ENCODE results near the gene CPSF7.

The CPSF7 gene

DNA sequence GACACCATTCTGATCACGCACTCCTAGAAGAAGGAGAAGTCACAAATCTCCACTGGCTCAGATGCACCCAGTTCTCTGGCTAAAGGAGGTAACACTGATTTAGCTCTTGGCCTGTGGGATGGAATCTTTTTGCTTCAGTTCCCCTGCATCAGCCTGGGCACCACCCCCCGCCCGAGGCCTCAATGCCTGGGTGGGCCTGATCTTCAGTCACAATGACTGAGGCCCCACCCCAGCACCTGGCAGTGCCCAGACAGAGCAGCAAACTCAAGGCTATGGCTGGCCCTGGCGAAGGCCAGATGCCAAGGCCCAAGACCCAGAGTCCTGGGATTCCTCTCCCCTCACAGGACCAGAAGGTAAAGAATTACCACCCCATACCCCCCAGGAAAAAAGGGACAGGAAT is 73.1 kb downstream of the CPSF7 start:
- DNase-seq, result no peak

DNA sequence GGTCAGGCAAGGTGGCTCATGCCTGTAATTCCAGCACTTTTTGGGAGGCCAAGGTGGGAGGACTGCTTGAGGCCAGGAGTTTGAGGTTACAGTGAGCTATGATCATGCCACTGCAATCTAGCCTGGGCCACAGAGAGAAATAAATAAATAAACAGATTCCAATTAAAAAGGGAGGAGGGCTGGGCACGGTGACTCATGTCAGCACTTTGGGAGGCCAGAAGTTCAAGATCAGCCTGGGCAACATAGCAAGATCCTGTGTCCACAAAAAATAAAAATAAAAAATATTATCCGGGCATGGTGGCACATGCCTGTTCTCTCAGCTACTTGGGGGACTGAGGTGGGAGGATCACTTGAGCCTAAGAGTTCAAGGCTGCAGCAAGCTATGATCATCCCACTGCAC is 75.6 kb downstream of the CPSF7 start:
- no peak for DNase-seq

DNA sequence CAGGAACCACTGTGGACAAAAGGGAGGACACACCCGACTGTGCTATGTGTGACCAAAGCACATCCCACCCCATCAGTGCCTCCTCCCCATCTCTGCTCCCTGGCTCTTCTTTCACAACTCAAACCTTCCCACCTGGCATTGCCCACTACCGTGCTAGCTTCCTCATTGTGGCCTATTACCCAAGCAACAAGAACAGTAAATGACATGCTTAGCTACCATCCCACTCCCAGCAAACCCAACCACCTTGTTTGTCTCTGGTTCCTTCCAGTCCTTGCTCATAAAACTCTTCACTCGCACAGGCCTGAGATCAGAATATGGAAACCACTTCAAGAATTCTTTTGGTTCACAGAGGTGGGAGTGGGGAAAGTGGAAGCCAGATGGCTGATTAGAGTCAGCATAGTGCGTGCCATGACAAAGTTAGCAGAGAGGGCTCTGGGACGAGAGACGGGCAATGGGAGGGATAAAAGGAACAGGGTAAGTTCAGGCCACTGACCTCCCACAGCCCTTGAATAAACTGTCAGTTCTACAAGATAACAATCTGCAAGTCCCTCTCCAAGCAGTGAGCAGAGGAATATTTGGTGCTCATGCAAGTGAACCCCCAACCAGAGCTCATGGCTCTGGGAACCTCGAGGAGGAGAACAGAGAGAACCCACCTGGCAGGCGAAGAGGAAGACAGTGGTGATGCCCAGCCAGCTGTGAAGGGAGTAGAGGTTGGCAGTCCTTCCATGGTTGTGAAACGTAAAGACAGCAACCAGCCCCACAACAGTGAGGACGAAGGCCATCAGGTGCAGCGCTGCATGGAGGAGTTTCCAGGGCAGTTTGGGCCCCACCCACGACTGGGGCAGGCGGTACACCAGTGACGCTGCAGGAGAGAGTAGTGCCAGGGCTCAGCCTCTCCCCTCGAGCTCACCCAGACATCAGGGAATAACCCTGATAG is 76.4 kb downstream of the CPSF7 start:
- peak in 1 of 3 donors; percentile 17 for DNase-seq

Data from suppressor macrophage treated with lipopolysaccharide for 1 hour (primary cell).